Measurements from ENCODE around the gene PALB2. TPM values are rescaled to one million over a fixed set of nuclear protein-coding genes. Genes with fewer than 3 reads are reported as not detected.

The PALB2 gene
- total RNA-seq, 1 donor from 2014 or later, result 11.3 TPM

GRCh38 chr16:23581764-23582163 is 59.3 kb downstream of the PALB2 start:
- no peak for DNase-seq (ENCODE audit: low spot score)

GRCh38 chr16:23580391-23580790 is 60.7 kb downstream of the PALB2 start:
- DNase-seq (ENCODE audit: low spot score), result no peak

- no peak for DNase-seq (ENCODE audit: low spot score)
Observed at GRCh38 chr16:23579371-23579770, 61.7 kb downstream of the PALB2 start.

GRCh38 chr16:23578101-23578830 is 62.8 kb downstream of the PALB2 start:
- DNase-seq (ENCODE audit: low spot score), result no peak

- no peak for DNase-seq (ENCODE audit: low spot score)
Observed at GRCh38 chr16:23577493-23577892, 63.6 kb downstream of the PALB2 start.

GRCh38 chr16:23575834-23576233 is 65.3 kb downstream of the PALB2 start:
- no peak for DNase-seq (ENCODE audit: low spot score)

GRCh38 chr16:23573817-23574216 is 67.3 kb downstream of the PALB2 start:
- DNase-seq (ENCODE audit: low spot score), result no peak

- DNase-seq (ENCODE audit: low spot score), result no peak
Observed at GRCh38 chr16:23572394-23572793, 68.7 kb downstream of the PALB2 start.

GRCh38 chr16:23571895-23572294 is 69.2 kb downstream of the PALB2 start:
- DNase-seq (ENCODE audit: low spot score), result no peak

- DNase-seq (ENCODE audit: low spot score), result no peak
Observed at GRCh38 chr16:23570992-23571632, 70.0 kb downstream of the PALB2 start.

GRCh38 chr16:23567602-23568001 is 73.5 kb downstream of the PALB2 start:
- DNase-seq (ENCODE audit: low spot score), result no peak

- DNase-seq (ENCODE audit: low spot score), result no peak
Observed at GRCh38 chr16:23566724-23567123, 74.4 kb downstream of the PALB2 start.

- no peak for DNase-seq (ENCODE audit: low spot score)
Observed at GRCh38 chr16:23564575-23565363, 76.3 kb downstream of the PALB2 start.

- DNase-seq (ENCODE audit: low spot score), result no peak
Observed at GRCh38 chr16:23563186-23563585, 77.9 kb downstream of the PALB2 start.

- DNase-seq (ENCODE audit: low spot score), result no peak
Observed at GRCh38 chr16:23562505-23562904, 78.6 kb downstream of the PALB2 start.

GRCh38 chr16:23561586-23561985 is 79.5 kb downstream of the PALB2 start:
- DNase-seq (ENCODE audit: low spot score), result no peak

- DNase-seq (ENCODE audit: low spot score), result peak; percentile 12
Observed at GRCh38 chr16:23557779-23558702, 83.1 kb downstream of the PALB2 start.

- DNase-seq (ENCODE audit: low spot score), result peak; percentile 98
Observed at GRCh38 chr16:23556881-23557778, 84.0 kb downstream of the PALB2 start, which contains the start of the genes EARS2 and UBFD1. Gene EARS2 (minus strand): TSS chr16:23557350. CDS start chr16:23557343, 7 bp downstream. Gene UBFD1 (plus strand): TSS chr16:23557727. CDS start chr16:23557743, 16 bp downstream.

- DNase-seq (ENCODE audit: low spot score), result no peak
Observed at GRCh38 chr16:23554536-23554935, 86.6 kb downstream of the PALB2 start.
